ENCODE data around the gene MRPL44.

MRPL44 gene

DNA sequence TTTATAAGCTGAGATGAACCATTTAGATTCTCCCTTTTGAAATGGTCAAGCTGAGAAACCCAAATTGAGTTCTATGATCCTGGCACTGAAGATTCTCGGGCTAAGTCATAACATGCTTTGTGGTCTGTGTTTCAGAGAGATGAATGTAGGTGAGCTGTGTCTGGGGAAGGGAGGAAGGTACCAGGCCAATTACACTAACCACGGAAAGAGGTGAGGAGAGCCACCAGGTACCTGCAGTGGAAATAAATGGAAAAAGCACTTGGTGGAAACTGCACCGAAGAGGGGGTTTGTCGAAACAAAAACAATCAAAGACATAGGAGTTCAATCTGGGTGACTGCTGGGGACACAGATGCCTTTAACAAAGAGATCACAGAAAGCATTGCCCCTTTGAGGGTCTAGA is 963 bp upstream of the MRPL44 start:
- no peak overlapping the region for H3K4me3 ChIP-seq (ENCODE audit: low read depth, low read length)
- no peak for TF ChIP-seq CTCF (IDR thresholded peaks at IDR 0.05; ENCODE audit: low read depth, low read length)
- H3K9me3 ChIP-seq: no peaks in the 10 kb centered on the region
- DNase-seq: no peak
- peaks cover 20% of the 10 kb centered on the region for H3K36me3 ChIP-seq
- peaks cover 9% of the 10 kb centered on the region for H3K4me1 ChIP-seq
- H3K27me3 ChIP-seq: no peaks in the 10 kb centered on the region

- Histone ChIP-seq H3K9me3 (no peaks in the 10 kb centered on the region), H3K27me3 (no peaks in the 10 kb centered on the region), H3K4me1 (no peaks in the 10 kb centered on the region; the same call in 1 of the 2 replicates), H3K36me3 (peaks cover 39% of the 10 kb centered on the region), H3K4me3 (ENCODE audit: low read depth, low read length) (no peak overlapping the region)
- no peak for TF ChIP-seq CTCF (IDR thresholded peaks at IDR 0.05; ENCODE audit: low read depth, low read length)
- no peak for DNase-seq
These were observed 2.4 kb downstream of the MRPL44 start for GRCh38 chr2:223959688-223960087.

DNA sequence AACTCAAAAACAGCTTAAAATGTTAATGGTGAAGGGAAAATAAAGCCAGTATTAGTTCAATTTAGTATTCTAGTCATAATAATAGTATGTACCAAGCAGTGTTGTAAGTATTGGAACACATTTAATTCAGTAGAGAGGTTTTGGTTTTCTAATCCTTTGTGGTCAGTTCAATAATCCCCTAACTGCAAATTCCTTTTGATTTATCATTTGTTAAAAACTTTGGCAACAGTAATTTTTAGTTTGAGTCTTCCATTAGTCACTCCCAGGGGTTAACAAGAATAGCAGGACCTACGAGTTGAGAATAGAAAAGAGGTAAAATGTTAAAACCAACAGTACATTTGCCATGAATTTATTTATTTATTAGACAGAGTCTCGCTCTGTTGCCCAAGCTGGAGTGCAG is 10.7 kb downstream of the MRPL44 start:
- Histone ChIP-seq H3K27me3 (no peaks in the 10 kb centered on the region), H3K36me3 (peaks cover 40% of the 10 kb centered on the region), H3K4me3 (ENCODE audit: low read depth, low read length) (no peak overlapping the region), H3K4me1 (no peaks in the 10 kb centered on the region), H3K9me3 (no peaks in the 10 kb centered on the region)
- DNase-seq: no peak
- TF ChIP-seq CTCF (IDR thresholded peaks at IDR 0.05; ENCODE audit: low read depth, low read length): no peak

DNA sequence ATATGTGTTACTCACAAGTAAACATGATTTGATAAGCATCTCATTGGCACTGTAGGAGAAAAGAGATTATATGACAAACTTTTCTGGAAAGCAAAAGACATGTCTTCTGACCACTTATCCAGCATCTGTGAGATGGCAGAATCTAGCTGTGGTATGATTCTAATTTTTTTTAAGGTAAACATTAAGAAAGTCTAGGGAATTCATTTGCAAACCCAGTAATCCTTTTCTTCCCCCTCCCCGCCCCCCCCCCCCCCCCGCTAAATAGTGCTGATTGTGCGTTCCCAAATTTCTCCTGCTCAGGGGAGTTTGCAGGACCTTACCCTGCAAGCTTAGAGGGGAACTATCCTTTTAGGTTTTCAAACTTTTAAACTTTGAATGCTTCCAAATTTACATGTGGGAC is 12.1 kb downstream of the MRPL44 start:
- no peaks in the 10 kb centered on the region for H3K27me3 ChIP-seq
- no peaks in the 10 kb centered on the region for H3K9me3 ChIP-seq
- no peaks in the 10 kb centered on the region for H3K4me1 ChIP-seq
- no peak for DNase-seq
- no peak overlapping the region for H3K4me3 ChIP-seq (ENCODE audit: low read depth, low read length)
- TF ChIP-seq CTCF (IDR thresholded peaks at IDR 0.05; ENCODE audit: low read depth, low read length): no peak
- peaks cover 33% of the 10 kb centered on the region for H3K36me3 ChIP-seq

- H3K9me3 ChIP-seq: no peaks in the 10 kb centered on the region
- no peak overlapping the region for H3K4me3 ChIP-seq (ENCODE audit: low read depth, low read length)
- peaks cover 30% of the 10 kb centered on the region for H3K36me3 ChIP-seq
- TF ChIP-seq CTCF (IDR thresholded peaks at IDR 0.05; ENCODE audit: low read depth, low read length): no peak
- no peaks in the 10 kb centered on the region for H3K4me1 ChIP-seq
- no peaks in the 10 kb centered on the region for H3K27me3 ChIP-seq
- no peak for DNase-seq
These were observed 12.6 kb downstream of the MRPL44 start for GRCh38 chr2:223969856-223970255.

DNA sequence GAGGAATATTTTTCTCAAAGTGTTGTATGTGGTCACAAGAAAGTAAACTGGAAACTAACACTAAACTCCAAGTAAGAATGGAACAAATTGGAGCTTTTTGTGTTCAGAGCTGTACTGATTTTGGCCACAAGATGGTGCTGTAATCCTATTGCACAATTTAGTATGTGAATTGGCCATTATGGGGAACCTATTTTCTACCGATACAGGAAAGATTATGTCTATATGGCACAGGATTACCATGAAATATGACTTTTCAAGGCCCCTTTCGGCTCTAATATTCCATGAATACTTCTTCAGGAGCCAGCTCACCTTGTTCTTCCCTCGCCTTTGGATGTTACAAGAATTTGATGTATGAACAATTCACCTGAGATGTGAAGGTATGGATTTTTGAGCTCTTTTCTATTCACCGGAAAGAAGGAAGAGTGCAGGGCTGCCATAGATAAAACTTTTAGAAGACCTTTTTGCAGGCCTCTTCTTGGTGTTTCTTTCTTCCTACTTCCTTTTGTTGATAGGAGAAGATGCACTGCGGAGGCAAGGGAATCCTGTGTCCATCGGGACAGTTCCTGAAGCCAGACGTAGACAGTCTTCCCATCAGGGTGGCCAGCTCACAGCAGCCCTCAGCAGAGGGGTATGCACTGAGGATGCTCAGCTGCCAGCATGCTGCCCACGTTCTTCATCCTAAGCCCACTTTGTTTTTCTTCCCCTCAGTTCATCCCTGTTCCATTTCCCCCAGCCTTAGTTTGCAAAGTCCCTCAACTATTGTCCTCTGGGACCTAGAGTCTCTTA is 13.3 kb downstream of the MRPL44 start:
- TF ChIP-seq CTCF (IDR thresholded peaks at IDR 0.05; ENCODE audit: low read depth, low read length): peak; percentile 97
- no peaks in the 10 kb centered on the region for H3K27me3 ChIP-seq
- H3K4me3 ChIP-seq (ENCODE audit: low read depth, low read length): no peak overlapping the region
- DNase-seq: peak; percentile 47
- H3K36me3 ChIP-seq: peaks cover 23% of the 10 kb centered on the region
- no peaks in the 10 kb centered on the region for H3K9me3 ChIP-seq
- no peaks in the 10 kb centered on the region for H3K4me1 ChIP-seq

Data from BE2C (cell line).